ENCODE measurements around the gene DCXR. TPM values are rescaled to one million over a fixed set of nuclear protein-coding genes. Genes with fewer than 3 reads are reported as not detected.

Gene DCXR
- total RNA-seq, 1 donor from 2014 or later, result 118 TPM

GRCh38 chr17:82055023-82055964 is 17.8 kb upstream of the DCXR start:
- intact Hi-C loops (cut with micrococcal nuclease), result no loop called here

GRCh38 chr17:82054351-82055022 is 17.0 kb upstream of the DCXR start:
- intact Hi-C loops (cut with micrococcal nuclease), result no loop called here

- intact Hi-C loops (cut with micrococcal nuclease), result no loop called here
Measured at GRCh38 chr17:82053556-82054263, 16.2 kb upstream of the DCXR start.

GRCh38 chr17:82053130-82053529 is 15.6 kb upstream of the DCXR start:
- intact Hi-C loops (cut with micrococcal nuclease), result no loop called here

- intact Hi-C loops (cut with micrococcal nuclease), result no loop called here
Measured at GRCh38 chr17:82052638-82053059, 15.2 kb upstream of the DCXR start.

- intact Hi-C loops (cut with micrococcal nuclease), result loop anchor here (1.0 kb wide), 1 partner anchor 46 kb away; the partner anchor contains the start of gene FASN
Measured at GRCh38 chr17:82051776-82052637, 14.5 kb upstream of the DCXR start, which contains the start of the genes GPS1 and RFNG. TSS of gene GPS1 (plus strand) at chr17:82051898. CDS start at chr17:82051932, 34 bp downstream. TSS of gene RFNG (minus strand) at chr17:82051811. CDS start at chr17:82051766, 45 bp downstream.

- intact Hi-C loops (cut with micrococcal nuclease), result loop anchor here (1.0 kb wide), 1 partner anchor 47 kb away; the partner anchor contains the start of gene FASN
Measured at GRCh38 chr17:82050761-82051641, 13.5 kb upstream of the DCXR start.

GRCh38 chr17:82050152-82050760 is 12.8 kb upstream of the DCXR start:
- intact Hi-C loops (cut with micrococcal nuclease), result no loop called here

- intact Hi-C loops (cut with micrococcal nuclease), result no loop called here
Measured at GRCh38 chr17:82049521-82049971, 12.0 kb upstream of the DCXR start.

- intact Hi-C loops (cut with micrococcal nuclease), result no loop called here
Measured at GRCh38 chr17:82049106-82049505, 11.6 kb upstream of the DCXR start.

- intact Hi-C loops (cut with micrococcal nuclease), result no loop called here
Measured at GRCh38 chr17:82048571-82048971, 11.1 kb upstream of the DCXR start.

- intact Hi-C loops (cut with micrococcal nuclease), result no loop called here
Measured at GRCh38 chr17:82047914-82048570, 10.5 kb upstream of the DCXR start.

GRCh38 chr17:82047379-82047778 is 9.9 kb upstream of the DCXR start:
- intact Hi-C loops (cut with micrococcal nuclease), result no loop called here

- intact Hi-C loops (cut with micrococcal nuclease), result no loop called here
Measured at GRCh38 chr17:82046903-82047302, 9.4 kb upstream of the DCXR start.

- intact Hi-C loops (cut with micrococcal nuclease), result no loop called here
Measured at GRCh38 chr17:82045936-82046484, 8.5 kb upstream of the DCXR start.

GRCh38 chr17:82043507-82043906 is 6.0 kb upstream of the DCXR start:
- intact Hi-C loops (cut with micrococcal nuclease), result no loop called here

- intact Hi-C loops (cut with micrococcal nuclease), result no loop called here
Measured at GRCh38 chr17:82042649-82043048, 5.2 kb upstream of the DCXR start.

- intact Hi-C loops (cut with micrococcal nuclease), result no loop called here
Measured at GRCh38 chr17:82041144-82041814, 3.8 kb upstream of the DCXR start.

Measured in T-helper 2 cell treated with Interferon-gamma antibody and Interleukin-4, amounts not matched to agents 100 ng/mL and 5 ng/mL, for 36 hours (primary cell).